Psoas muscle (tissue), 8 donors: ENCODE measurements around the gene PRDX2. TPM values are rescaled to one million over a fixed set of nuclear protein-coding genes. Genes with fewer than 3 reads are reported as not detected.

Experiments
- ATAC-seq, 4 donors: fragments of 200-7000 bp; cut with Tn5 transposase; one replicate each; pipeline ENCODE4 v1.9.1; 2020; ENCODE audit warnings: moderate library complexity in 3 of 4, mild to moderate bottlenecking in 2 of 4
- DNase-seq, 2 donors: peaks; one replicate each; pipeline ENCODE4 v3.0.0-alpha.2; 2020
- H3K27ac ChIP-seq: fragments of 200-600 bp; one replicate; pipeline ENCODE4 v1.8.0; 2022
- H3K27me3 ChIP-seq, 3 donors: fragments of 200-600 bp in 1 of 3; one replicate each; pipeline versions ENCODE4 v1.6.1 to v1.8.0; 2013 to 2022; ENCODE audit warnings: low read length in 2 of 3, mild to moderate bottlenecking in 2 of 3, moderate library complexity in 1 of 3; ENCODE audit not compliant: insufficient read depth in 3 of 3
- H3K36me3 ChIP-seq, 2 donors: fragments of 200-600 bp in 1 of 2; one replicate each; pipeline versions ENCODE4 v1.6.1 to v1.8.0; 2013 to 2022; ENCODE audit warnings: low read depth in 1 of 2, mild to moderate bottlenecking in 1 of 2, moderate library complexity in 1 of 2; ENCODE audit not compliant: insufficient read depth in 1 of 2
- H3K4me1 ChIP-seq: fragments of 200-600 bp; one replicate; pipeline ENCODE4 v1.8.0; 2022
- H3K4me3 ChIP-seq: fragments of 200-600 bp; one replicate; pipeline ENCODE4 v1.8.0; 2022; ENCODE audit warnings: mild to moderate bottlenecking
- H3K9me3 ChIP-seq: fragments of 200-600 bp; one replicate; pipeline ENCODE4 v1.8.0; 2022
- WGBS, 3 donors: extraction: QIAGEN DNeasy Blood & Tissue Kit; methylation state at CpG; one replicate each; pipeline versions ENCODE4 v1.1.6 to v1.1.7; 2013; 5-methylcytosine and 5-hydroxymethylcytosine counted together
- intact Hi-C, 2 donors: fragments of 100-400 bp; cut with DNase I; formaldehyde crosslinking; loops; one replicate each; pipeline versions ENCODE4 v1.11.0 to v1.14.2; 2022
- polyA plus RNA-seq, 3 donors: library from polyadenylated mRNA; stranded (reverse); fragments of 200-250 nt; gene quantifications; one replicate each; pipeline ENCODE4 v1.2.3, GENCODE V29; 2013
- total RNA-seq, 4 donors: library from RNA; stranded (reverse); fragmentation: NEBNext Ultra II Directional in 2 of 4; extraction: Animal tissue kit (Norgen Biotek cat#: 25700) in 2 of 4; gene quantifications; one replicate each; pipeline versions ENCODE4 v1.2.1 to v1.2.4, GENCODE V29; 2021 to 2023
- TF ChIP-seq, protein P1 (sequence below): fragments of 200-600 bp; IDR thresholded peaks from one replicate; pipeline ENCODE4 v1.8.0; 2022; ENCODE audit warnings: antibody characterized with exemption
- donor health status: healthy with polysubstance abuse.
- donor health status: DM: no; HTN: no; CAD: no; lungs with moderate emphysema.
- donor health status: Bipolar disorder and iron deficiency.
- donor health status: healthy.
- donor health status: DM: yes; HTN: yes; CAD: no.
- donor health status: DM: no; HTN: no; CAD: no.
- donor health status: DM: no; HTN: no; CAD: no.
- donor health status: DM: yes; HTN: yes; CAD: no.

The PRDX2 gene
- total and polyA plus RNA-seq, 7 donors: 273 to 535 (median 396) TPM

DNA sequence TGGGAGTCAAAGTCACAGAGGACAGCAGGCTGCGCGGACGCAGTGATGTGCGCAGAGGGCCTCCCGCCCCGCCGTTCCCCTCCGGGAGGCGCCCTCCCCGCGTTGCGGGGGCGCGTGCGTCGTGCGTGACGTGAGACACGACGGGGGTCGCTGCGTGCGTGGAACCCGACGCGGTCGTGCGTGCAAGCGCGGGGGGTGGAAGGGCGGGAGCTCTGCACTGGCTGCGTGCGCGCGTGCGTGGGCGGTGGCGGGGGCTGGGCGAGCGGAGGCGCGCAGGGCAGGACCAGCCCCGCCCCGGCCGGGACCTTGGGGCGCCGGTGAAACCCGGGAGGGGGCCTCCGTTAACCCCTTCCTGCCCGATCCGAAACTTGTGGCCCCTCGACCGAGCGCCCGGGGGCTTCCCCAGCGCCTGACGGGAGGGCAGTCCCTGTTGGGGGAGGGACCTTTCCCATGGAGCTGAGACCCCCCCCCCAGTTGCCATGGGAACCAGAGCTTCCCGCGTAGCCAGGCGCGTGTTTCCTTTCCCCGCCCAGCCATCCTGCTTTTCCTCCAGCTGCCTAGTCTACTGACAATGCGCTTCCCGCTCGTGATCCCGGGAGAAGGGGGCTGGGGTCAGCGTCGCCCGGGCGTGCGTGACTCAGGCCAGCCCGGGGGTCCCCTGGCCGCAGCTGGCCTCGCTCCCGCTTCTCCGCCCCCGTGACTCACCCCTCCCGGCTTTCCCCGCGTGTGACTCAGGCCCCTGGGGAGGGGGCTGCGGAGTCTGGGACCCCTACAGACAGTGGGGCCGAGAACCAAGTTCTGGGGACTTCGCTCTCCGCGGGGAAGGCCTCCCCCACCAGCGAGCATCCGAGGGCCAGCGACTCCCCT is 18.9 kb downstream of the PRDX2 start:
- ATAC-seq: peak; percentile 59 to 68 (median 64)
- no peaks in the 10 kb centered on the region for H3K27me3 ChIP-seq
- 2 to 13% (median 6%) methylated on average over 28 to 88 of the region's 88 CpGs for WGBS, 3 donors
- TF ChIP-seq, protein P1, sequence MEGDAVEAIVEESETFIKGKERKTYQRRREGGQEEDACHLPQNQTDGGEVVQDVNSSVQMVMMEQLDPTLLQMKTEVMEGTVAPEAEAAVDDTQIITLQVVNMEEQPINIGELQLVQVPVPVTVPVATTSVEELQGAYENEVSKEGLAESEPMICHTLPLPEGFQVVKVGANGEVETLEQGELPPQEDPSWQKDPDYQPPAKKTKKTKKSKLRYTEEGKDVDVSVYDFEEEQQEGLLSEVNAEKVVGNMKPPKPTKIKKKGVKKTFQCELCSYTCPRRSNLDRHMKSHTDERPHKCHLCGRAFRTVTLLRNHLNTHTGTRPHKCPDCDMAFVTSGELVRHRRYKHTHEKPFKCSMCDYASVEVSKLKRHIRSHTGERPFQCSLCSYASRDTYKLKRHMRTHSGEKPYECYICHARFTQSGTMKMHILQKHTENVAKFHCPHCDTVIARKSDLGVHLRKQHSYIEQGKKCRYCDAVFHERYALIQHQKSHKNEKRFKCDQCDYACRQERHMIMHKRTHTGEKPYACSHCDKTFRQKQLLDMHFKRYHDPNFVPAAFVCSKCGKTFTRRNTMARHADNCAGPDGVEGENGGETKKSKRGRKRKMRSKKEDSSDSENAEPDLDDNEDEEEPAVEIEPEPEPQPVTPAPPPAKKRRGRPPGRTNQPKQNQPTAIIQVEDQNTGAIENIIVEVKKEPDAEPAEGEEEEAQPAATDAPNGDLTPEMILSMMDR: peak; percentile 3
- peak overlapping the region; percentile 60 for H3K4me3 ChIP-seq
- intact Hi-C loops: no loop called here
- H3K9me3 ChIP-seq: no peaks in the 10 kb centered on the region
- H3K4me1 ChIP-seq: peaks cover 34% of the 10 kb centered on the region
- peak; percentile 91 to 93 for DNase-seq
- H3K27ac ChIP-seq: peak overlapping the region; percentile 82
- H3K36me3 ChIP-seq: no peaks in the 10 kb centered on the region

DNA sequence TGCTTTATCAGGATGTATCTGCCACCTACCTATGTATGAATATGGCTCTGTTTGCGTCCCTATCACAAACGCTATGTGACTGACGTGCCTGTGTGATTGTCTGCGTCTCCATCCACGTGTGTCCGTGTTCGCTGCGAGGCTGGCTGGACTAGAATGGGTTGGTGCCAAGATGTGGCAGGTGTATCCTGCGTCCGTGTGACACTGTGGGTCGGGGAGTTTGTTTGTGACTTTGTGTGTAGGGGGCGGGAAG is 19.5 kb downstream of the PRDX2 start:
- Histone ChIP-seq H3K27me3 (no peaks in the 10 kb centered on the region), H3K4me1 (peaks cover 35% of the 10 kb centered on the region), H3K4me3 (peak overlapping the region; percentile 60), H3K36me3 (no peaks in the 10 kb centered on the region), H3K27ac (peak overlapping the region; percentile 82), H3K9me3 (no peaks in the 10 kb centered on the region)
- DNase-seq: no peak
- 2% methylated on average over 11 to 12 of the region's 12 CpGs for WGBS, 3 donors
- ATAC-seq: no peak
- intact Hi-C loops: no loop called here
- TF ChIP-seq, protein P1: no peak

DNA sequence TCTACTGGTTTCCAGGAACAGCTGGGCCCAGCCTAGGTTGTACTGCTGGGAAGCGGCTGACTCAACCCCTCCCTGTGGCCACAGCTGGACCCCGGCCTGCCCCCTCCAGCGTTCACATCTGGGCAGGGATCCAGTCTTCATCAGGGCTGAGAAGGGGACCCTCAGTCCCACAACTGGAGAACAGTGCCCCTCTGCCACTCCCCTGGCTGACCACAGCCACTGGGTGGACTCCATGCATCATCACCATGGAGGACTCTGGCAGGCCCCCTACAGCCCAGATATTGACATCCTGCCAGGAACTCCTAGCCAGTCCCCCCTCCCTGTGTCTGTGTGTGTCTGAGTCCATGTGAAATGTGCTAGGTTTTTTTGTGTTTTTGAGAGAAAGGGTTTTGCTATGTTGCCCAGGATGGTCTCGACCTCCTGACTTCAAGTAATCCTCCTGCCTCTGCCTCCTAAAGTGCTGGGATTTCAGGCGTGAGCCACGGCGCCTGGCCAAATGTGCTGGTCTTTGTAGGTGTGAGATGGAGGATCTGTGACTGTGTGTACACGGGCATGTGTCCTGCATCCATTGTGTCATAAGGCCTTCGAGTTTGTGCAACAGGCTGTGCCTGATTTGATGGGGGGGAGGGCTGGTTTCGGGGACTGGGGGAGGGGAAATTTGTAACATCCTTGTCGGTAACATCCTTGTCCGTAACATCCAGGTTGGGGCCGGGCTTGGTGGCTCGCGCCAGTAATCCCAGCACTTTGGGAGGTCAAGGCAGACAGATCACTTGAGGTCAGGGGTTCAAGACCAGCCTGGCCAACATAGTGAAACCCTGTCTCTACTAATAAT is 22.2 kb downstream of the PRDX2 start:
- no peaks in the 10 kb centered on the region for H3K27me3 ChIP-seq
- H3K4me1 ChIP-seq: peaks cover 36% of the 10 kb centered on the region
- H3K4me3 ChIP-seq: peak overlapping the region; percentile 86
- WGBS, 3 donors: 39 to 54% (median 51%) methylated on average over 15 of the region's 15 CpGs
- intact Hi-C loops: no loop called here
- H3K9me3 ChIP-seq: no peaks in the 10 kb centered on the region
- TF ChIP-seq, protein P1: no peak
- H3K36me3 ChIP-seq: no peaks in the 10 kb centered on the region
- DNase-seq (peak; percentile 75 to 79), ATAC-seq (peak in 1 of 4 donors; percentile 3)
- peak overlapping the region; percentile 88 for H3K27ac ChIP-seq

DNA sequence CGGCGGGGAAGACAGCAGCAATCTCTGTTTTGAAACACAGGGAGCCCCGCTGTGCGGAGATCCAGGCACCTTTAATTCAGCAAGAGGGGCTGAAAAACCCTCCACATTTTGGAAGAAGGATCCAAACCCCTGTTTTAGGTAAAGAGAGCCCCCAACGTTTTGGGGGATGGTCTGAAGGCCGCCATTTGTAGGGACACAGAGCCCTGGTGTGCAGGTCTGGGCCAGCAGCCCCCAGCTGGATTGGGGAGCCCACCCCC is 22.8 kb downstream of the PRDX2 start:
- Histone ChIP-seq H3K27me3 (no peaks in the 10 kb centered on the region), H3K4me1 (peaks cover 38% of the 10 kb centered on the region), H3K4me3 (peak overlapping the region; percentile 86), H3K9me3 (no peaks in the 10 kb centered on the region), H3K27ac (peak overlapping the region; percentile 88), H3K36me3 (no peaks in the 10 kb centered on the region)
- intact Hi-C loops: no loop called here
- ATAC-seq (no peak), DNase-seq (no peak)
- WGBS, 3 donors: 23 to 38% (median 32%) methylated on average over 6 of the region's 6 CpGs
- TF ChIP-seq, protein P1: no peak
